Inflammatory macrophage treated with lipopolysaccharide for 4 hours (primary cell): ENCODE measurements around the gene C1orf167.
A peak's percentile ranks its signal among the peaks of the same experiment; 100 is the strongest.

Source experiments
- DNase-seq: peaks from one replicate; pipeline ENCODE4 v3.0.0-alpha.2; 2020

C1orf167 gene

DNA sequence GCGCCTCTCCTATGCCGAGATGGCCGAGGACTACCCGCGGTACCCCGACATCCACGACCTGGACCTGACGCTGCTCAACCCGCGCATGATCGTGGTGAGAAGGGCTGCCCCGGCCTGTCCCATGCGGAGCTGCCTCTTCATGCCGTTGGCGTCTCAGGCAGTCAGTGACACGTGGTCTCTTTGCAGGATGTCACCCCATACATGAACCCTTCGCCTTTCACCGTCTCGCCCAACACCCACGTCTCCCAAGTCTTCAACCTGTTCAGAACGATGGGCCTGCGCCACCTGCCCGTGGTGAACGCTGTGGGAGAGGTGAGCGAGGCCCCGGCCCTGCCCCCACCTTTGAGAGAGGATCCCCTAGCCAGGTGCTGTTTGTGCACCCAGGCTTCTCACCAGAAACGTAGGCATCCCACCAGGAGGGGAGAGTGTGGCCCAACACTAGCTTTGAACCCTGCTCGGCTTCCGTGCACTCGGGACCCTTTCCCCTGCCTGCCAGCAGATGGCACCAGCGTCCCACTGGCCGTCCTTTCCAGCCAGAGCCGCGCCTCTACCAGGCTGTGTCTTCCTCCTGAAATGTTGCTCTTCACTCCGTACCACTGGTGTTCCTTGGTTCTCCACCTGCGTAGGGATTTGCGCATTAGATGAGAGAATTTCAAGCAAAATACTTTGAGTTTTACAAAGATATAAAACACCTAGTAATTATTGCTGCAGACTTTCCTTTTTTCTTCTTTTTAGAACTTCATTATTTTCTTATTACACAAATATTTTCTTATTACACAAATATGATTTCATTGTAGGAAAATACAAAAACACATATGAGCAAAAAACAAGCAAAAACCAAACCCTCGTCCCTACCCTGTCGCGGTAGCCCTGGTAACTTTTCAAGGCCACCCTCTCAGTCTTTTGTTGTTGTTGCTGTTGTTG is 76.6 kb downstream of the C1orf167 start:
- peak; percentile 59 for DNase-seq
